Measurements from ENCODE around the gene NPL.

DNA sequence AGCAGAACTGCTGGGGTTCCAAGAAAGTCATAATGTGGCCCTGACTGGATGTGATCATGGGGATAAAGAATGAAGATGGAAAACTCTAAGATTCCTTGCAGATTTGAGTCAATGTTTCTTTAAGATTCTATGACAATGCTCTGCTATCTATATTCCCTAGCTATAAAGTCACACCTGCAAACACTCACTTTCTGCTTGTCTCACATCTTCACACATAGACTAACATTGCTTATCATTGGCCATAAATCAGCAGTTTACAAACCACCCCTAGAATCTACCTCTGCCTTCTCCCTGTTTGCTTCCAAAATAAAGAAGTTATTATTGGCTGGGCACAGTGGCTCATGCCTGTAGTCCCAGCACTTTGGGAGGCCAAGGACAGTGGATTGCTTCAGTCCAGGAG is 33.1 kb upstream of the NPL start:
- TF ChIP-seq, protein P1, sequence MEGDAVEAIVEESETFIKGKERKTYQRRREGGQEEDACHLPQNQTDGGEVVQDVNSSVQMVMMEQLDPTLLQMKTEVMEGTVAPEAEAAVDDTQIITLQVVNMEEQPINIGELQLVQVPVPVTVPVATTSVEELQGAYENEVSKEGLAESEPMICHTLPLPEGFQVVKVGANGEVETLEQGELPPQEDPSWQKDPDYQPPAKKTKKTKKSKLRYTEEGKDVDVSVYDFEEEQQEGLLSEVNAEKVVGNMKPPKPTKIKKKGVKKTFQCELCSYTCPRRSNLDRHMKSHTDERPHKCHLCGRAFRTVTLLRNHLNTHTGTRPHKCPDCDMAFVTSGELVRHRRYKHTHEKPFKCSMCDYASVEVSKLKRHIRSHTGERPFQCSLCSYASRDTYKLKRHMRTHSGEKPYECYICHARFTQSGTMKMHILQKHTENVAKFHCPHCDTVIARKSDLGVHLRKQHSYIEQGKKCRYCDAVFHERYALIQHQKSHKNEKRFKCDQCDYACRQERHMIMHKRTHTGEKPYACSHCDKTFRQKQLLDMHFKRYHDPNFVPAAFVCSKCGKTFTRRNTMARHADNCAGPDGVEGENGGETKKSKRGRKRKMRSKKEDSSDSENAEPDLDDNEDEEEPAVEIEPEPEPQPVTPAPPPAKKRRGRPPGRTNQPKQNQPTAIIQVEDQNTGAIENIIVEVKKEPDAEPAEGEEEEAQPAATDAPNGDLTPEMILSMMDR (optimal IDR thresholded peaks at IDR 0.05 in 1 of 3, IDR thresholded peaks at IDR 0.05 in 1 of 3, conservative IDR thresholded peaks at IDR 0.05 in 1 of 3; ENCODE audit: extremely low read depth in 1 of 3, insufficient read depth in 2 of 3, low read length in 3 of 3): no peak
- no peak for TF ChIP-seq EZH2 (IDR thresholded peaks at IDR 0.05; ENCODE audit: low read length)

Data from keratinocyte (primary cell).